Kidney (tissue), 14 donors: ENCODE results near the gene DNAH17. TPM values are rescaled to one million over a fixed set of nuclear protein-coding genes. Genes with fewer than 3 reads are reported as not detected.
A peak's percentile ranks its signal among the peaks of the same experiment; 100 is the strongest.

ENCODE experiments used
- DNase-seq, 5 donors: peaks; one replicate each; pipeline ENCODE4 v3.0.0-alpha.2; 2013 to 2020
- FAIRE-seq: peaks from 2 replicates; lab custom pipeline; 2012; peaks lifted over from hg19 to GRCh38; lab: Jason Lieb, UNC
- H3K27ac ChIP-seq, 2 donors: one replicate each; pipeline ENCODE4 v1.7.0; 2013; ENCODE audit warnings: low read depth in 2 of 2, low read length in 2 of 2, inconsistent platforms in 1 of 2
- H3K27me3 ChIP-seq: one replicate; pipeline ENCODE4 v1.7.1; 2013; ENCODE audit warnings: low read length, inconsistent platforms; ENCODE audit not compliant: control insufficient read depth, insufficient read depth
- H3K36me3 ChIP-seq, 3 donors: one replicate each; pipeline versions ENCODE4 v1.7.0 to v1.7.1; 2013; ENCODE audit warnings: low read length in 3 of 3, control low read depth in 1 of 3, inconsistent platforms in 1 of 3; ENCODE audit not compliant: insufficient read depth in 3 of 3, control insufficient read depth in 2 of 3
- H3K4me1 ChIP-seq, 3 donors: one replicate each; pipeline versions ENCODE4 v1.7.0 to v1.7.1; 2013; ENCODE audit warnings: low read length in 3 of 3, inconsistent platforms in 1 of 3, low read depth in 1 of 3; ENCODE audit not compliant: control insufficient read depth in 2 of 3, insufficient read depth in 2 of 3
- H3K4me3 ChIP-seq, 3 donors: one replicate each; pipeline versions ENCODE4 v1.7.0 to v1.8.1; 2013; ENCODE audit warnings: low read length in 3 of 3, control low read depth in 1 of 3, inconsistent platforms in 1 of 3
- H3K9ac ChIP-seq, 3 donors: one replicate each; pipeline versions ENCODE4 v1.7.0 to v1.7.1; 2013; ENCODE audit warnings: low read length in 3 of 3, control low read depth in 1 of 3, inconsistent platforms in 1 of 3
- H3K9me3 ChIP-seq, 3 donors: one replicate each; pipeline versions ENCODE4 v1.7.0 to v1.7.1; 2013; ENCODE audit warnings: low read length in 3 of 3, control low read depth in 1 of 3, inconsistent platforms in 1 of 3; ENCODE audit not compliant: control insufficient read depth in 2 of 3, insufficient read depth in 1 of 3
- intact Hi-C: fragments of 100-400 bp; cut with DNase I; formaldehyde crosslinking; loops from one replicate; pipeline ENCODE4 v1.11.1; 2022
- polyA plus RNA-seq: library from polyadenylated mRNA; stranded (reverse); fragments of 350-450 nt; fragmentation: Illumina TruSeq; extraction: RNeasy Lipid Tissue Mini Kit (QIAGEN cat#74804); gene quantifications from one replicate; pipeline ENCODE4 v1.2.3, GENCODE V29; 2014; ENCODE audit warnings: low read depth, low replicate concordance; ENCODE audit not compliant: insufficient read depth
- total RNA-seq: library from RNA; stranded (reverse); fragmentation: NEBNext Ultra II Directional; extraction: Animal tissue kit (Norgen Biotek cat#: 25700); gene quantifications from one replicate; pipeline ENCODE4 v1.2.1, GENCODE V29; 2021
- TF ChIP-seq, protein P1 (sequence below): IDR thresholded peaks from 3 replicates; pipeline ENCODE4 v1.5.1; 2012; ENCODE audit warnings: mild to moderate bottlenecking, moderate library complexity, borderline replicate concordance; ENCODE audit not compliant: insufficient read depth; ENCODE audit errors: extremely low read depth
- donor health status: control.
- donor health status: control.
- donor health status: control.
- donor health status: control.
- donor health status: control.
- donor health status: DM: yes; HTN: yes; CAD: no.
- donor health status: Normal renal cell carcinoma (clear cell type).

Gene DNAH17
- total and polyA plus RNA-seq, 2 donors from 2014 or later: 0.09 to 0.17 TPM

DNA sequence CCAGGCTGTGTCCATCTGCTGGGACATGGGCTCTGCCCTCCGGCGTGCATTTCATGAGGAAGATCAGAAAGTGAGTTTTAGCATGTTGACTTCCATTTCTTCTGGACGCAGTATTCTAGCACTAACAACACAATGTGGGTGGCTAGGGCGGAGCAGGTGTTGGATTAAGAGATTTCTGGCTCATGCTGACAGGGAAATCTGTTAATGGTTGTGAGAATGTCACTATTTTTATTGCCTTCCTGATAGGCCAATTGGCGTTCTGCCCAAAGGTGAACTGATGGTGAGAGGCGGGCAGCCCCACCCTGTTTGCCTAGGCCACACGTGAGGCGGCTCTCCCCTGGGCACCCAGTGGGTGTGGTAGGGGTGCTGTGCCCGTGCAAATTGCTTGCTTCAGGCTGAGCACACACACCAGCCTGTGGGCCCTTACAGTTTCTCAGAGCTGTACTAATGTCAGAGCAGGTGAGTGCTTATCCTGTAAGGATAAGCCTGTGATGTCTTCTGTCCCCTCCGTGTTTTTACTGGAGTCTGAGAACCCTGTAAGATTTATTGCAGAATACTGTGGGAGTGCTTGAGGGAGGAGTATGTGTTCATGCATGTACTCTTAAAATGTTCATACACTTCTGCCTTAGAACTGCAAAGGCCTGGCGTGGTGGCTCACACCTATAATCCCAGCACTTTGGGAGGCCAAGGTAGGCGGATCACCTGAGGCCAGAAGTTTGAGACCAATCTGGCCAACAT is 167.8 kb downstream of the DNAH17 start:
- Histone ChIP-seq H3K36me3 (peaks cover 2 to 9% (median 2%) of the 10 kb centered on the region in 3 donors), H3K9ac (no peak overlapping the region), H3K4me1 (peaks cover 0 to 28% (median 0%) of the 10 kb centered on the region in 3 donors), H3K27ac (peak overlapping the region in 1 of 2 donors; percentile 17), H3K4me3 (no peak overlapping the region), H3K27me3 (no peaks in the 10 kb centered on the region), H3K9me3 (no peaks in the 10 kb centered on the region)
- DNase-seq (peak in 4 of 5 donors; percentile 49 to 92 (median 54)), FAIRE-seq (no peak)
- TF ChIP-seq, protein P1, sequence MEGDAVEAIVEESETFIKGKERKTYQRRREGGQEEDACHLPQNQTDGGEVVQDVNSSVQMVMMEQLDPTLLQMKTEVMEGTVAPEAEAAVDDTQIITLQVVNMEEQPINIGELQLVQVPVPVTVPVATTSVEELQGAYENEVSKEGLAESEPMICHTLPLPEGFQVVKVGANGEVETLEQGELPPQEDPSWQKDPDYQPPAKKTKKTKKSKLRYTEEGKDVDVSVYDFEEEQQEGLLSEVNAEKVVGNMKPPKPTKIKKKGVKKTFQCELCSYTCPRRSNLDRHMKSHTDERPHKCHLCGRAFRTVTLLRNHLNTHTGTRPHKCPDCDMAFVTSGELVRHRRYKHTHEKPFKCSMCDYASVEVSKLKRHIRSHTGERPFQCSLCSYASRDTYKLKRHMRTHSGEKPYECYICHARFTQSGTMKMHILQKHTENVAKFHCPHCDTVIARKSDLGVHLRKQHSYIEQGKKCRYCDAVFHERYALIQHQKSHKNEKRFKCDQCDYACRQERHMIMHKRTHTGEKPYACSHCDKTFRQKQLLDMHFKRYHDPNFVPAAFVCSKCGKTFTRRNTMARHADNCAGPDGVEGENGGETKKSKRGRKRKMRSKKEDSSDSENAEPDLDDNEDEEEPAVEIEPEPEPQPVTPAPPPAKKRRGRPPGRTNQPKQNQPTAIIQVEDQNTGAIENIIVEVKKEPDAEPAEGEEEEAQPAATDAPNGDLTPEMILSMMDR: no peak
- intact Hi-C loops: no loop called here

DNA sequence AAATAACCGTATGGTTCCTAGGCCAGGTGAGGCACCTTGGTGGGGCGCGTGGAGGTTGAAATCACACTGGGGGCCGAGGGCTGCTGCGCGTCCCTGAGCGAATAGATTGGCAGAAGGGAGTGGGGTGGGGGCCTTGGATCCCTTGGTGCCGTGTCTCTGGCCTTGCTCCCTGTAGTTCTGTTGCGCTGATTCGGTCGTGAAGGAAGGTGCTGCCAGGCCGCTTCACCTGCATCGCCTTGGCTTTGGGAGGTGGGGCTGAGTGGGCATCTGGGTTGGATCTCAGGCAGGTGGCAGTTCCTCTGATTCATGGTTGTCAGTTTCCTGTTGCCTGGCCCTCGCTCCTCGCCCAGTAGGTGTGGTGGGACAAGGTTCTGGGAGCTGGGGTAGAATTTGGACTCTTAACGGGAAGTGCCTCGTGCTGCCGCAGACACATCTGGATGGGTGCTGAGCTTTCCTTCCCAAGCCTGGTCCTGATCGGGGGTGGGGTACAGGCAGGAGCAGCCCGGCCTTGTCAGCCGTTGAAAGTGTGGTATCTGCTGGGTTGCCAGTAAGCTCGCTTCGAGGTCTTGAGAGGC is 168.6 kb downstream of the DNAH17 start:
- TF ChIP-seq, protein P1: no peak
- DNase-seq: peak in 2 of 5 donors; percentile 36 to 59
- H3K27me3 ChIP-seq: no peaks in the 10 kb centered on the region
- no peak overlapping the region for H3K9ac ChIP-seq
- H3K9me3 ChIP-seq: no peaks in the 10 kb centered on the region
- no peak overlapping the region for H3K27ac ChIP-seq
- H3K4me3 ChIP-seq: no peak overlapping the region
- peaks cover 2 to 10% (median 2%) of the 10 kb centered on the region in 3 donors for H3K36me3 ChIP-seq
- intact Hi-C loops: no loop called here
- no peak for FAIRE-seq
- peaks cover 0 to 24% (median 0%) of the 10 kb centered on the region in 3 donors for H3K4me1 ChIP-seq

DNA sequence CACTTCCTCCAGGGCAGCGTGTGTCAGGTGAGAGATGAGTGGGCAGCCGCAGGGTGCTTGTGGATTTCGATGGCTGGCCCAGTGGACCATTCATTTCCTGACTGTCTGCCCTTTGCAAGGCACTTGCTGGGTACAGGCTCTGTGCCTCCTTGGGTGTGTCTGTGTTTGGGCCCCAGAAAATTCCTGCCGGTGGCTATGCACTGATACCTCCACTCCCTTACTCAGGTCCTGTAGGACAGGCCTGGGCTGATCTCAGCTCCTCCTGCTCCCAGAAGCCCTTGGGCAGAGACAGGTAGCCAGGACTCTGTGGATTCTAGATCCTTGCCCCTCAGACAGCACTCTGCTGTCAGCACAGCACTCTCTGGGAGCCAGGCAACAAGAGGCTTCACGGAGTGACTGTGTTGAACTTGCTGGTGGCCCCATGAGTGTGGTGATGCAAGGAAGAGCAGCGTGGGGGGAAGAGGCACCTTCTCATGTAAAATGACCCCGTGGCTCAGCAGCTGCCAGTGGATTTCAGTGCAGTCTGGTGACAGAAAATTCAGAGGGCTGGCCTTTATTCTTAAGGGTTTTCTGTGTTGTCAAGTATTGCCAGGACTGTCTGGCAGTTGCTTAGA is 169.7 kb downstream of the DNAH17 start:
- Histone ChIP-seq H3K4me1 (peaks cover 0 to 20% (median 0%) of the 10 kb centered on the region in 3 donors), H3K9ac (no peak overlapping the region), H3K27me3 (no peaks in the 10 kb centered on the region), H3K4me3 (no peak overlapping the region), H3K27ac (no peak overlapping the region), H3K9me3 (no peaks in the 10 kb centered on the region), H3K36me3 (peaks cover 2 to 12% (median 8%) of the 10 kb centered on the region in 3 donors)
- FAIRE-seq: no peak
- intact Hi-C loops: no loop called here
- peak; percentile 50 to 87 (median 79) for DNase-seq
- TF ChIP-seq, protein P1: no peak
